Breast epithelium (tissue), 3 donors: Measurements from ENCODE around the gene ZNF322.

Experiments used
- POLR2A ChIP-seq: fragments of 450-650 bp; IDR thresholded peaks from one replicate; pipeline ENCODE4 v1.6.1; 2016; ENCODE audit warnings: antibody characterized with exemption, mild to moderate bottlenecking, moderate library complexity
- POLR2AphosphoS5 ChIP-seq, 3 donors: sonication (generic); formaldehyde crosslinking; IDR thresholded peaks; one replicate each; pipeline ENCODE4 v1.6.1; 2017; ENCODE audit warnings: antibody characterized with exemption in 3 of 3
- TF ChIP-seq, protein P1 (sequence below), 3 donors: fragments of 450-650 bp; IDR thresholded peaks; one replicate each; pipeline ENCODE4 v1.5.1; 2016 to 2017; ENCODE audit warnings: antibody characterized with exemption in 3 of 3, mild to moderate bottlenecking in 3 of 3, moderate library complexity in 3 of 3

DNA sequence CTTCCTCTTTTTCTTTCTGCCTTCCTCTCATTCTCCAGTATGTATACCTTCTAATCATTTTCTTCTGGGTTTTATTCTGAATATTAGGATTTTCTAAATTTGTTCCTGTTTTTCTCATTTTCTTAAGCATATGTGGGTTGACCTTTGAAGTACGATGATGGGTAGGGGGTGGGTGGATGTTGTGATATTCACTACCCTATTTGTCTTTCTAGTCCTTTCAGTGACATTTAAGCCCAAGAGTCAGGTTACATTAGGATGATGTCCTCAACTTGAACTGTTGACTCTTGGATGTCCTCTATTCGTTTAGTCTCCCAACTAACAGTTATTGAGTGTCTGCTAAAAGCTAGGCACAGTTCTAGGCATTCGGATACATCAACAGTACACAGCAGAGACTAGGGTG lies 55.5 kb downstream of the ZNF322 start:
- no peak for TF ChIP-seq POLR2A
- TF ChIP-seq, protein P1, sequence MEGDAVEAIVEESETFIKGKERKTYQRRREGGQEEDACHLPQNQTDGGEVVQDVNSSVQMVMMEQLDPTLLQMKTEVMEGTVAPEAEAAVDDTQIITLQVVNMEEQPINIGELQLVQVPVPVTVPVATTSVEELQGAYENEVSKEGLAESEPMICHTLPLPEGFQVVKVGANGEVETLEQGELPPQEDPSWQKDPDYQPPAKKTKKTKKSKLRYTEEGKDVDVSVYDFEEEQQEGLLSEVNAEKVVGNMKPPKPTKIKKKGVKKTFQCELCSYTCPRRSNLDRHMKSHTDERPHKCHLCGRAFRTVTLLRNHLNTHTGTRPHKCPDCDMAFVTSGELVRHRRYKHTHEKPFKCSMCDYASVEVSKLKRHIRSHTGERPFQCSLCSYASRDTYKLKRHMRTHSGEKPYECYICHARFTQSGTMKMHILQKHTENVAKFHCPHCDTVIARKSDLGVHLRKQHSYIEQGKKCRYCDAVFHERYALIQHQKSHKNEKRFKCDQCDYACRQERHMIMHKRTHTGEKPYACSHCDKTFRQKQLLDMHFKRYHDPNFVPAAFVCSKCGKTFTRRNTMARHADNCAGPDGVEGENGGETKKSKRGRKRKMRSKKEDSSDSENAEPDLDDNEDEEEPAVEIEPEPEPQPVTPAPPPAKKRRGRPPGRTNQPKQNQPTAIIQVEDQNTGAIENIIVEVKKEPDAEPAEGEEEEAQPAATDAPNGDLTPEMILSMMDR (IDR thresholded peaks at IDR 0.05): no peak
- TF ChIP-seq POLR2AphosphoS5 (IDR thresholded peaks at IDR 0.05): no peak
